Stimulated activated CD8-positive, alpha-beta memory T cell treated with anti-CD3 and anti-CD28 coated beads, Interleukin-2, amount 100 ng/mL, for 1 hour (primary cell): ENCODE results near the gene FAM53A.

Experiments
- DNase-seq, 2 donors: peaks; one replicate each; pipeline ENCODE4 v3.0.0-alpha.2; 2020; ENCODE audit warnings: low read depth in 2 of 2

Gene FAM53A

DNA sequence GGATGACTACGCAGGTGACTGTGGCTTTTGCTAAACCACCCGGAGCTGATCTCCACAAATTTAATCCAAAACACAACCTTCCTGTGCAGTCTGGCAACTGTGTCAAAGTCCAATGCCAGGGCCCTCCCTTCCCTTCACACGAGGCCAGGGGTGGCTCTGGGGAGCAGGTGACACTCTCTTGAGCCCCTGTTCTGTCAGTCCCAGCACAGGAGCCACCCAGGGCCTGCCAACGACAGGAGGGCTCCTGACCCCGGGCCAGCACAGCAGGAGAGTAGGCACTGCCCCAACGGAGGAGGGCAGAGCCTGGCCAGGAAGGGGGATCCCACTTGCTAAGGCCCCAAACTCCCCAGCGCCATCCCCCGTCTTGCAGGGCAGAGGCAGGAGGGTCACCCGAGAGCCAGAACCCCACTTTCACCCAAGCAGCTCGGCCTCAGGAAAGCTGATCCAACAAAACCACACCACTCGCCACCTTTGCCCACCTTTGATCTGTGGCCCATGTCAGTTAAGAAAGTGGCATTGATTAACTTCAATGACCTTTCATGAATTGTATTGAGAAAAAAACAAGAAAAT, 44.7 kb downstream of the FAM53A start:
- no peak for DNase-seq

DNA sequence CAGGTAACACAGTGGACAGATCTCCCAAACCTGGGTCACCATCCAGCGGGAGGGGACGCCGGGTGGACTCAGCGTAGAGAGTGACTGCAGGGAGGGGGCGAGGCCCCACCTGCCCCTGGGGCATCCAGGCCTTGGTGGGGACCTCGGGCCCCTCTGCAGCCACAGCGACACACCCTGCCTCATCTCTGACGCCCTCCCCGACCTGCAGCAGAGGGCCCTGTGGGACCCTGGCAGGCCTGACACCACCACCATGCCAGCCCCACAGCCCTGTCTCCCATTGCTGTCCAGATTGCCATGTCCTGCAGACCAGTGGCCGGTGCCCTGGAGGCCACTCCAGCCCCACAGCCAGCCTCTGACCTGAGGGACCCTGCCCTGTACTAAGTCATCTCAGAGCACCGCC, 45.2 kb downstream of the FAM53A start:
- DNase-seq: no peak

DNA sequence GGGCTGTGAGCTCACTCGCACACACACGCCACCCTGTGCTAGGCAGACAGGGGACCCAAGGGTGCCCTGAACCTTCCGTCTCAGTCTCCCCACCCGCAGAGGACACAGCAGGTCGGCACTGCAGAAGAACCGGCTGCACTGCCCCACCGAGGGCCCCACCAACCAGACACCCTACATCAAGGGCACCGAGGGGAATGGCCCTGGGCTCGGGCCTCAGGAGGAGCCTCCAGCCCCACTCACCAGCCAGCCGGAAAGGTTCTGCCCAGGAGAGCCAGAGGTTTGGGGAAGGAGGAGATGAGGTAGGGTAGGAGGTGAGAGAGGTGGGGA, 45.9 kb downstream of the FAM53A start:
- DNase-seq: no peak

DNA sequence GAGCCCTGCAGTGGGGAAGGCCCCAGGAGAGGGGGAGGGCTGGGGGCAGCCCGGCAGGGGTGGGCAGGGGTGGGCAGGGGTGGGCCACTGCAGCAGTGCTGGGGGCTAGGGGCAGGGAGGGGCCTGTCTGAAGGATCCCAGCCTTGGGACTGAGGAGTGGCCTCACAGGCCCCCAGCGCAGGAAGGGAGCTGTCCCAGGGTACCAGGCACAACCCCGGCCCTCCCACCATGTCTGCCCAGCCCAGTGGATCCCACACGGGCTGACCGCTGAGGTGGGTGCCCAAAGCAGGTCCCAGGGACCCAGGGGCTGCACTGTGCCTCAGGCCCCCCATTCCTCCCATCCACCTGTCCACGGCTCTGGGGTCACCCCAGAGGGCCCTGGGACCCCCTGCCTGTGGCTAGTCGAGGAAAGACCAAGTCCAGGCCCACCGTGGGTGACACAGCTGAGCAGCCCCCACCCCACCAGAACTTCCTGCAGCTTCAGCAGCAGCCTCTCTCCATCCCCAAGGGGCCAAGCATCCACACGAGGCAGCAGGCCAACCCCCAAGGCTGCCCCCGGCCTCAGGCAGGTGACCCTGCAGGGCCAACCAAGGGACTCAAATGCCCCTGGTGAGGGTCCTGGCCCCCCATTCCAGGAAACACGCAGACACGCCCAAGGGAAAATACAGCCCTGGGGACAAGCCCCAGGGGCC, 46.4 kb downstream of the FAM53A start:
- no peak for DNase-seq

DNA sequence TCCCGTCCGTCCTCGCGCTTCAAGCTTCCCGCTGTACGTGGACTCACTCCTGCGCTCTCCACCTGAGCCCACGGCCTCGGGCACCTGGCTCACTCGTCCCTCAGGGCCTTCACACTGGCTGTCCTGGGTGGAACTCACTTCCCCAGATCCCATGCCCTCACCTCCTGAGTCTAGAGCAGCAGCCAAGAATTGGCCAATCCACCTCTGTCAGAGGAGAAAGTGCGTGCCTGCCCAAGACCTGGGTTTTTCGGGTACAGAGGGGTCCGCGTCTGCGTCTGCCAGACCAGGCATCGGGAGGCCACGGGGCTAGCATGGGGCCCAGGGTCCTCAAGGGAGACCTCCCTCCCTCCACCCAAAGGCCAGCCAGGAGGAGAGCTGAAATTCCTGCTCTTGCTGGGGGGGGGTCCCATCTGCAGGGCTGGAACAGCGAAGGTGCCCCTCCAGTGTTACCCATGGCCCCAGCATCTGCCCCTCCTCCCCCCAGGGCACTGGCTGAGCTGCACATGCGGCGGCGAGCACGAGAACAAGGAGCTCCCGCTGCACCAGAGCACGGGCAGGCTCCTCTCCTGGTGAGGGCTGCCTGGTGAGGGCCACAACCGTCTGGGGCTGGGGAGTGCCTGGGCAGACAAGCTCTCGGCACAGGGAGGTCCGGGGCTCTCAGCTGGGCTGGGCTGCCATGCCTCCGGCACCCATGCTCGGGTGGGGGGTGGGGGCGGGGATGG, 47.5 kb downstream of the FAM53A start:
- DNase-seq: no peak

DNA sequence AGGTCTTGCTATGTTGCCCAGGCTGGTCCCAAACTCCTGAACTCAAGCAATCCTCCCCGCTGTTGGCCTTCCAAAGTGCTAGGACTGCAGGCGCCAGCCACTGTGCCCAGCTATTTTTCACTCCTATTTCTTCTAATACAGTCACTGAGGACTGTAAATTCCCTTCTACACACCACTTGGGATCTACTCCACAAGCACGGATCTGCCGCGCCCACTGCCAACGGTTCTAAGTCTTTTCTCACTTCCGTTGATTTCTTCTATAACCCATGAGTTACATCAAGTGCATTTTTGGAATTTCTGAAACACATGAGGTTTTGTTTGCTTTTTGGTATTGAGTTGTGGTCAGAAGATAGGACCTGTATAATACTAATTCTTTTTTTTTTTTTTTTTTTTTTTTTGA, 48.6 kb downstream of the FAM53A start:
- DNase-seq: no peak

DNA sequence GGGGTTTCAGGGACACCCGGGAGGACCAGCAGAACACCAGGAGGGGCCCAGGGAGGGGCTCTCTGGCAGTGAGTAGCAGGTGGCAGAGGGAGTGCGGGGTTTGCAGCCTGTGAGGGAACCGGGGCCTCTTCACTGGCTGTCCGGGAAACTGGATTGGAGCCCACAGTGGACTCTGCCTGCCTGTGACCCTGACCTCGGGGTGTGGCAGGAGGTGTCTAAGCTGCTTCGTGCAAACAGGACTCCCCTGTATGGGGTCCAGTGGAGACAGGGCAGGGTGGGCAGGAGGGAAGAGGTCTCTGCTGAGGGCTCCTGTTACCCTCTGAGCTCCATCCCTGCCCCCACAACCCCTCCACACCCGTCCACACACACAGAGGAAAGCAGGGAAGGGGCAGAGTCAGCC, 50.1 kb downstream of the FAM53A start:
- DNase-seq: no peak

DNA sequence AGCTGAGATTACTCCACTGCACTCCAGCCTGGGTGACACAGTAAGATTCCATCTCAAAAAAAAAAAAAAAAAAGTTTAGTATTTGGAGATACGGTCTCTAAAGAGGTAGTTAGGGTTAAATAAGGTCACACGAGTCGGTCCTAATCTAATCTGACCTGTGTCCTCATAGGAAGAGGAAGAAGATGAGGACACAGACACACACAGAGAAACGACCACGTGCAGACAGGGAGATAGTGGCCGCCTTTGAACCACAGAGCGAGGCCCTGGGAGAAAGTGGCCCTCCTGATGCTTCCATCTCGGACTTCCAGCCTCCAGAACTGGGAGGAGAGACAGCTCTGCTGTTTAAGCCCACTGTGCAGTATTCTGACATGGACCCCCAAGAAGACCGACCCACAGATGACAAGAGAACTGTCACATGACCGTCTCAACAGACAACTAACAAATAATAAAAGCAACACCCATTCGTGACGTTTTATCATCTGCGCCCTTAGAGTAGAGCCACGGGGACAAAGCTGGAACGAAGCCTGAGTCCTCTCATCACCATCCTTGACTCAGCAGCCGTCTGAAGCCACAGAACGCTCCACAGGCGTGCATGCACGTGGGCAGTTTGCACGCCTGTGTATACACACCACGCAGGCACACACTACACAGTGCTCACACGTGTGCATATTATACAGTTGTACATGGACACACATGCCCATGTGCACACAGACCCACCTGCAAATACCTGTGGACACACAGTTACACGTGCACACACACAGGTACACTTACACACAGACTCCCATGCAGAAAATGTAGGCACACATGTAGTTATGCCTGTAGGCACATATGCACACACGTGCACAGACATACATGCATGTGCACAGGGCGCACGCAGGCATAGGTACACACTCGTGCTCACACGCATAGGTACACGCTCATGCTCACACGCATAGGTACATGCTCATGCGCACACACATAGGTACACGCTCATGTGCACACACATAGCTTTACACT, 51.7 kb downstream of the FAM53A start:
- DNase-seq: no peak

DNA sequence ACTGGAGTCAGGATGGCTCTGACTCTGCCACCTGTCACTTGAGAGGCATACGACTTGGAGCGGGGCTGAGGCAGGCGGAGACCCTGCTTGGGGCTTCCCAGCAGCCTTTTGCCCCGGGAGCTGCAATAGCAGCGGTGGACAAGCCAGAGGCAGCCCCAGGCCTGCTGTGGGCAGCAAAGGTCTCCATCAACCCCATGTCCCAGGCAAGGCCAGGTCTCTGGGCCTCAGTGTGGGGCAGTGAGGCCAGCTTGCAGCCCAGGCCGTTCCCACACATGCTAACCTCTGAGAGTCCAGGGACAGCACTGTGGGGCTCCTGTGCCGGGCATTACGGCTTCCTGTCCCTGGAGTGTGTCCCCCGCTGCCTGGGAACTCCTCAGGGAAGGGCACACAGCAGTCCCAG, 53.0 kb downstream of the FAM53A start:
- no peak for DNase-seq

DNA sequence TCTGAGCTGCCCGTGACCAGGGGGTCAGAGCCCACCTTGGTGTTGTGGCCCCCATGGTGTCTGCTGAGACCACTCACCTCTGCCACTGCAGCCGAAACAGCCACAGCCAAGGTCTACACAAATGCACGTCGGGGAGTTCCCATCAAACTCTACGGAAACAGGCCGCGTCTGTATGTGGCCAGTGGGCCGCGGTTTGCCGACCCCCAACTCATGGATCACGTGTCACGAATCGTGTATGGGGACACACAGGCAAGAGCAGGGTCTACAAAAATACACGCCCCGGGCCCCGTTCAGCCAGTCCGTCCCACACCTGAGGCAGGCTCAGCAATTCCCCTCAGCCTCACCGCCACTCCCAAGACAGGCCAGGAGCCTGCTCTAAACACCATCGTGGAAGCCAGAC, 53.8 kb downstream of the FAM53A start:
- no peak for DNase-seq

DNA sequence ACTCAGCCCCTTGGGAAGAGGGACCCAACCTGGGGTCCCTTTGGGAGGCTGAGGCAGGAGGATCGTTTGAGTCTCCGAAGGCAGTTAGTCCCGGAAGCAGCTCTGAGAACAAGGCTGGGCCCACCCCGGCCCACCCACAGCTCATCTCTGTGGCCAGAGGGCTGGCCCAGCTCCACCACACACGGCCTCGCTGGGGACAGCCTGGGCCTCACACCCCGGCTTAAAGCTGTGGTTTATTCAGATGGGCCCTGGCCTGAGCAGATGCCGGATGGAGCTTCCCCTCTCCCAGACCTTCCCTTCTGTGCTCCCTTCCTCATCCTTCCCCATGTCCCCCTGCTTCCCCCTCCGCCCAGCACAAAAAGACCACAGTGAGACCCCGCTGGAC, 54.4 kb downstream of the FAM53A start:
- no peak for DNase-seq

DNA sequence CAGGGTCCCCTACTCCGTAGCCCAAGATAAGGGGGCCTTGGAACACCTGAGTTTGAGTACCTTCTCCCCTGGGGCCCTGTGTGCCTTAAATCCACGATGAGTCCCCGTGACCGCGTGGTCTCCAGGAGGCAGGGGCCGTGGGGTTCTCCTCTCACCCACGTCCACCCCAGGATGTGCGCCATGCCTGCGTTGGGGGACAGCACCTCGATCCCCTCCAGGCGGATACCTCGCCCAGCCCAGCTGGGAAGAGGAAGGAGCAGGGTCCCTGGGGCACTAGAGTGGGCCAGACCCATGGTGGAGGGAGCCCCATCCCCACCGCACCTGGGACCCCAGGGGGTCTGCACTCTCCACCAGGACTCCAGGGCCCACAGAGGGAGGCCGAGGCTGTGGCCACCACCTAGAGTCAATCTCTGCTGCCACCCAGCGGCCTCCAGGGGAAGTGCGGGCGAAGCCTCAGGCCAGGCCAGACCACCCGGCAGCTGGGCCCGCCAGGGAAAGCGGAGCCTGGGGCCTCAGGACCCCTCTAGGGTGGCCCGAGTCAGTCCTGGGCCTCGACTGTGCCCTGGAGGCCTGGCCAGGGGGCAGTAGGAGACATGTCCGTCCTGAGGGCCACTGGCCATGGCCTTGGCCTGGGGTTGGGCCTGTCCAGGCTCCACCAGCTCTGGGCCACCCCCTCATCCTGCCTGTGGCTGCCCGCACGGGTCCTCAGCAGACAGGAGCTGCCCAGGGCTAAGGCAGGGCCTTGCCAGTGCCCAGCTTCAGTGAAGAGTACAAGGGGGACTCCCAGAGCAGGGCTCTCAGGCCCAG, 55.0 kb downstream of the FAM53A start:
- DNase-seq: peak; percentile 42 to 52

DNA sequence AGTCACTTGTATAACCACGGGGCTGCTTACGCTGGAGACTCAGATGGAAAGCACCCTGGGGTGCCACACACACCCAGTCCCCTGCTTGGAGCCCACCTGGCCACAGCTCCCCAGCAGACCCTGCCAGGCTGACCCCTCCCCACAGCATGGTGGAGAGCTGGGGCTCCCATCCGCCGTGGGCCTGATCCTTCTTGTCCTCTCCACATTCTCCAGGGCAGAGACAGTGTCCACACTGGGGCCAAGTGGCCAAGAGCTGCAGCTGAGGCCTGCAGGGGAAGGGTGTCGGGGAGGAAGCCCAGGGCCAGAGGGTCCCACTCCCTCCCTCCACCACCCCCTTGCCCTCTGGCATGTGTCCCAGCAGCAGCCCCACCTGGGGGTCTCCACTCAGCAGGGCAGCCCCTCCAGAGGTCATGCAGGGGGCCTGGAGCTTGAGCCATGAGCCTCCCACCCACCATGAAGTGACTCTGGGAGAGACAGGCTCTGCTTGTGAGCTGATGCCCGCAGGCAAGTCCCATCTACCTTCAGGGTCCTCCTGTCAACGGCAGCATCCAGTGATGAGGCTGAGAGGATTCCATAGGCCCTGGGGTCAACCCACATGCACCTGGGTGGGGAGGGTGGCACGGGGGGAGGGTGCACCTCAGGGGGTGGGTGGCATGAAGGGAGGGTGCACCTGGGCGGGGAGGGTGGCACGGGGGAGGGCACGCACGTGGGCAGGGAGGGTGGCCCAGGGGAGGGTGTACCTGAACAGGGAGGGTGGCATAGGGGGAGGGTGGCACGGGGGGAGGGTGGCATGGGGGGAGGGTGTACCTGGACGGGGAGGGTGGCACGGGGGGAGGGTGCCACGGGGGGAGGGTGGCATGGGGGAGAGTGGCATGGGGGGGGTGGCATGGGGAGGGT, 56.4 kb downstream of the FAM53A start:
- DNase-seq: no peak

DNA sequence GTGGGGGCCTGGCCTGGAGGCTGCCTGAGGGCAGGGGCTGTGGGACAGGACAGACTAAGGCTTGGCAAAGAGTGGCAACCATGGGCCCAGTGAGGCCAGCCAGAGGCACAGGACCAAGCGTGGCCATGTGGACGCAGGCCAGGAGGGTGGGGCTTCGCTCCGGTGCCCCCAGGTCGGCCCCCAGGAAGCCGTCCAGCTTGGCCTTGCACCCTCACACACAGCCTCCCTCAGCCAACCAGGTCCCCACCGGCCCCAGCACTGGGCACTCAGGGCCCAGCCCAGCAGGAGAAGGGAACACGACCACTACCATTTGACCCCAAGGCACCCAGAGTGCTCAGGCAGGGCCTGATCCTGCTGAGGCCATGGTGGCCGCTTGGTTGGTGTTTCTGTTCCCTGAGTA, 57.2 kb downstream of the FAM53A start:
- DNase-seq: no peak

DNA sequence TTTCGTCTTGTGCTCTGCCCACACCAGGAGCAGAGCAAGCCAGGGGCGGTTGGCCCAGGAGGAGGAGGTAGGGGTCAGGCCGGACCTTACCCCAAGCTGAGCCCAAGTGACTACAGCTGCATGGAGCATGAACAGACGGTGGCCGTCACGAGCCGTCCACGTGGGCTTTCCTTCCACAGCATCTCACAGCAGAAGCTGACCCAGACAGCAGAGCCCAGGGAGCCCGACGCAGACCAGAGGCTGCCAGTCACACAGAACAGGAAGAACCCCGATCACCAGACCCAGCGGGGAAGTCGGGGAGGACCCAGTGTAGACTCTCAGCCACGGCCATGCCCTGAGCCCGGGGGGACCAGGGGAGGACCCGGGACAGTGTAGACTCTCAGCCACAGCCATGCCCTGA, 58.0 kb downstream of the FAM53A start:
- DNase-seq: no peak

DNA sequence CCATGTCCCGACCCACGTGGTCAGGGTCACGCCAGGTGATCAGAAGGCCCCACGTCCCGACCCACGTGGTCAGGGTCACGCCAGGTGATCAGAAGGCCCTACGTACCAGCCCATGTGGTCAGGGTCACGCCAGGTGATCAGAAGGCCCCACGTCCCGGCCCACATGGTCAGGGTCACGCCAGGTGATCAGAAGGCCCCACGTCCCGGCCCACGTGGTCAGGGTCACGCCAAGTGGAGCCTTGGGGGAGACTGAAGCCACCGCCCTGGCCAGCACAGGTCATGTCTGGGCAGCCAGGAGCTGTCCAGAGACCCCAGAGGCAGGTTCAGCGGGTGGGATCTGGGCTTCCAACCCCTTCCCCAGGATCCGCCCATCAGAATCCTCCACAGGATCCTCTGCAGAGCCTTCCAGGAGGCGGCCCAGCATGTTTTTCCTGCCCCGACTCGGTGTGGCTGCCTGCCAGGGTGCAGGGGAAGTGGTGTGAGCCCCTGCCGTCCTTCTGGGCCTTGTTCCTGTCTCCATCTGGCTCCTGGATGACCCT, 58.4 kb downstream of the FAM53A start:
- no peak for DNase-seq

DNA sequence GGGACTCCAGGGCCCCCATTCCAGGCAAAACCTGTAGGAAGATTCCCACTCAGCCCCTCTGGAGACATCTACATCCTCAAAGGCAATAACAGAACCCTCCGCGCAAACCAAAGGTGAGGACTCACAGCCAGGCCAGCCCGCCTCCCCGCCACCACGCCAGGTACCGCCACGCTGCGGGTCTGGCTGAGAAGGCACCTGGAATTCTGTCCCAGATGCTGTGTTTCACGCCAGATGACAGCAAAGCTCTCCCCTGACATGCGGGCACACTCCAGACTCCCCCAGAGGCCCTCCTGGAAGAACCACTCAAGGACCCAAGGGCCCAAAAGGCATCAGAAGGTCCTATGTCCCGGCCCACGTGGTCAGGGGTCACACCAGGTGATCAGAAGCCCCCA, 59.6 kb downstream of the FAM53A start:
- no peak for DNase-seq

DNA sequence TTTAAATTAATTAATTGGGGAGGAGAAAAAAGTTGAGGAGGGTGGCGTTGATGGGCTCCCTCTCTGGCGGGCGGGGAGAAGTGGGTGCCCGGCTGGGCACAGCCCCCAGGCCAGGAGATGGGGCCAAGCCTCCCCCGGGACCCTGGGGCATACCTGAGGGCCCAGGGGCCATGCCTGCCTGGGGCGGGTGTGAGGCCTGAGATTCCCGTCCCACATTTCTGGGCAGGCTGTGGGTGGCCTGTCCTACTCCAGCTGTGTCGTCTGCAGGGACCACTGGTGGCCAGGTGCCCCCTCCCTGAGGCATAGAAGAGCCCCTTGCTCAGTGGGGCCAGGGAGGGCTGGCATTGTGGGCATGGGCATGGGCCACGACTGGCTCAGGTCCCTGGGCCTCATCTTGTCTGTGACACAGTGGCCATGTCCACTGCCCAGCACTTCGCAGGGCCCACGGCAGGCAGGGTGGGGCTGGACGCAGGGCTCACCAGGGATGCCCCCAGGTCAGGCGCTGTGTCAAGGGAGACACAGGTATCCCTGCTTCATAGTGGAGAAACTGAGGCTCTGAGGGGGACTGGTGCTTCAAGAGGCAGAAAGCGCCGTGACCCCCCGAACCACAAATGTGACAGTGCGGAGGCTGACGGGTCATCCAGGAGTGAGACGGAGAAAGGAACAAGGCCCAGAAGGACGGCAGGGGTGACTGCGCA, 60.1 kb downstream of the FAM53A start:
- DNase-seq: no peak

DNA sequence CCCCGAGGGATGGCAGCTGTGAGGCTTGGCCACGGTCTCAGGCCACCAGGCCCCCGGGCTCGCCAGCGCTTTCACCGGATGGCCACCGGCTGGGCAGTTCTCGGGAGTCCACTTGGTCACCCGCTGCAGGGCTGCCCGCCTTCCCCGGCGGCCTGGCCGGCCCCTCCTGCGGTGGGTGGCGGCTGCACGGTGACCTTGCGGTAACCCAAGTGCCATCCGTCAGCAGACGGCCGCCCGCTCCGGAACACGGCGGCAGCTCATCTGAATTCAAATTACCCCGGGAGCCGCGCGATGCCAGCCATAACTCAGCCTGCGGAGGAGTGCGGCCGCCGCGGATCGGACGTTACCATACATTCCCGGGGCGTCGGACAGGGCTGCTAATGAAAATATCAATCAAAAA, 60.7 kb downstream of the FAM53A start:
- DNase-seq: no peak

DNA sequence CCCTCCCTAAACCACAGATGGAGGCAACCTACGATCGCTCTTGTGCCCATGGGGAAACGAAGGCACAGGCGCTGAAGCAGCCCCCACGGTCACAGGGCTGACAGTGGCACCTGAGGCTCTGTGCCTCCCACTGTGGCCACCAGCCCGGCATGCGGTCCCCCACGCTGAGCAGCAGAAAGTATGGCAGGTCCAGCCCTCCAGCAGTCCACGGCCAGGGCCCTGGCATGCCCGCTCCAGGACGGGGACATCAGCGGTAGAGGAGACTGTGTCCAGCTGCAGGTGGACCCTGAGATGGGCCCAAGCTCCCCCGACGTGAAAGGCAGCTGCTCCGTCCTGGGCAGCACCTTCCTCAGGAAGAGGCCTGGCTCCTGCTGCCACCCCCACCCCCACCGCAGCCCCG, 61.2 kb downstream of the FAM53A start:
- no peak for DNase-seq
